NOMO-1 treated with DMSO at 0.1 percent for 48 hours (cell line): ENCODE results near the gene ABLIM3.

Source experiments
- DNase-seq: peaks from one replicate; lab custom pipeline; 2025; ENCODE audit not compliant: unreplicated experiment; lab: John Stamatoyannopoulos, UW

The ABLIM3 gene

GRCh38 chr5:149277801-149278200 lies 136.5 kb downstream of the ABLIM3 start:
- no peak for DNase-seq

- DNase-seq = no peak
These were observed 137.3 kb downstream of the ABLIM3 start for GRCh38 chr5:149278451-149279210.

- DNase-seq = no peak
These were observed 138.4 kb downstream of the ABLIM3 start for GRCh38 chr5:149279661-149280060.

GRCh38 chr5:149280124-149280523 lies 138.8 kb downstream of the ABLIM3 start:
- DNase-seq = no peak

GRCh38 chr5:149280802-149281201 lies 139.5 kb downstream of the ABLIM3 start:
- DNase-seq = no peak

GRCh38 chr5:149282027-149282965 lies 141.0 kb downstream of the ABLIM3 start:
- no peak for DNase-seq

GRCh38 chr5:149282966-149283332 lies 141.7 kb downstream of the ABLIM3 start:
- no peak for DNase-seq

GRCh38 chr5:149283626-149284480 lies 142.6 kb downstream of the ABLIM3 start:
- DNase-seq = no peak

GRCh38 chr5:149284501-149284900 lies 143.2 kb downstream of the ABLIM3 start:
- no peak for DNase-seq

GRCh38 chr5:149285153-149285552 lies 143.9 kb downstream of the ABLIM3 start:
- DNase-seq = no peak

- no peak for DNase-seq
These were observed 147.1 kb downstream of the ABLIM3 start for GRCh38 chr5:149288436-149288835.

- DNase-seq = no peak
These were observed 148.0 kb downstream of the ABLIM3 start for GRCh38 chr5:149289301-149289700.

GRCh38 chr5:149294872-149295829 lies 153.9 kb downstream of the ABLIM3 start:
- no peak for DNase-seq

GRCh38 chr5:149297340-149298025 lies 156.2 kb downstream of the ABLIM3 start:
- DNase-seq = no peak

GRCh38 chr5:149298163-149298562 lies 156.9 kb downstream of the ABLIM3 start:
- DNase-seq = no peak

GRCh38 chr5:149298842-149299404 lies 157.6 kb downstream of the ABLIM3 start:
- DNase-seq = no peak

GRCh38 chr5:149299451-149300054 lies 158.3 kb downstream of the ABLIM3 start:
- DNase-seq = no peak

GRCh38 chr5:149300441-149300840 lies 159.1 kb downstream of the ABLIM3 start:
- DNase-seq = no peak
